Dermis microvascular lymphatic vessel endothelial cell (primary cell): ENCODE data around the gene ACSM5. TPM values are rescaled to one million over a fixed set of nuclear protein-coding genes. Genes with fewer than 3 reads are reported as not detected.

Source experiments
- DNase-seq, 2 donors: peaks; one replicate each; pipeline versions ENCODE4 v3.0.0 to v3.0.0-alpha.2; 2010; ENCODE audit warnings: low read depth in 2 of 2
- total RNA-seq: library from RNA; depleted of rRNA; stranded (reverse); fragments of >200 nt; gene quantifications from 2 replicates; pipeline ENCODE4 v1.2.1, GENCODE V29; 2014

Gene ACSM5, protein sequence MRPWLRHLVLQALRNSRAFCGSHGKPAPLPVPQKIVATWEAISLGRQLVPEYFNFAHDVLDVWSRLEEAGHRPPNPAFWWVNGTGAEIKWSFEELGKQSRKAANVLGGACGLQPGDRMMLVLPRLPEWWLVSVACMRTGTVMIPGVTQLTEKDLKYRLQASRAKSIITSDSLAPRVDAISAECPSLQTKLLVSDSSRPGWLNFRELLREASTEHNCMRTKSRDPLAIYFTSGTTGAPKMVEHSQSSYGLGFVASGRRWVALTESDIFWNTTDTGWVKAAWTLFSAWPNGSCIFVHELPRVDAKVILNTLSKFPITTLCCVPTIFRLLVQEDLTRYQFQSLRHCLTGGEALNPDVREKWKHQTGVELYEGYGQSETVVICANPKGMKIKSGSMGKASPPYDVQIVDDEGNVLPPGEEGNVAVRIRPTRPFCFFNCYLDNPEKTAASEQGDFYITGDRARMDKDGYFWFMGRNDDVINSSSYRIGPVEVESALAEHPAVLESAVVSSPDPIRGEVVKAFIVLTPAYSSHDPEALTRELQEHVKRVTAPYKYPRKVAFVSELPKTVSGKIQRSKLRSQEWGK
- 1.3 and 5.6 TPM in 2 replicates for total RNA-seq

DNA sequence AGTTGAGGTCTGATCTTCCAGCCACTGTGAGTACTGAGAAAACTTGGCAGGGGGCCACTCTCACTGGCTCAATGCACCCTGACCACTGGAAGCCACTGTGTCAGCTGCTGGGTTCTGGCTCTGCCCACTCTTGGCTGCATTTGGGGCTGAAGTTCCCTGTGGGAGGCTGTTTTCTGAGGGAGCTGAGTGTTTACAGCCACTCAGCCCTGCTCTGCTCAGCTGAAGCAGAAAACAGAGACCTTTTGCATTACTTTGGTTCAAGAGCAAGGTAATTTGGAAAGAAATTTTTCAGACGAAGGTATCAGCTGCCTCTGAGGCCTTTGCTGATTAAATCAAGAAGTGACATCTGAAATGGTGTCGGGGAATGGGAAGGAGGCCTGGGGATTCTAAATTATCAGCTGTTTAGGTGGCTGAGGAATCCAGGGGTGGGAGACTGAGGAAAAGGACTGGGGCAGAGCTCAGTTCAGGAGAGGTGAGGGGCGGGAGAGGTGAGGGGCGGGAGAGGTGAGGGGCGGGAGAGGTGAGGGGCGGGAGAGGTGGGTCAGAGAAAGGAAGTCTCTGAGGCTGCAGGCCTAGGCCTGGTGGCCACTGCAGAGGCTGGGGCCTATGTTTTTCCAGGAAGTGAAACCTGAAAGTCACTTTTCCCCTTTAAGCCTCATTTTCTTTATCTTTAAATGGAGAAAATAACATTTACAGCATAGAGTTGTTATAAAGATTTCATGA lies at the start of gene ACSM5:
TSS of gene ACSM5 (plus strand) at position 137 of the 723 bp plus-strand sequence. CDS start 1,951 bp downstream, outside the sequence.
- DNase-seq = no peak

DNA sequence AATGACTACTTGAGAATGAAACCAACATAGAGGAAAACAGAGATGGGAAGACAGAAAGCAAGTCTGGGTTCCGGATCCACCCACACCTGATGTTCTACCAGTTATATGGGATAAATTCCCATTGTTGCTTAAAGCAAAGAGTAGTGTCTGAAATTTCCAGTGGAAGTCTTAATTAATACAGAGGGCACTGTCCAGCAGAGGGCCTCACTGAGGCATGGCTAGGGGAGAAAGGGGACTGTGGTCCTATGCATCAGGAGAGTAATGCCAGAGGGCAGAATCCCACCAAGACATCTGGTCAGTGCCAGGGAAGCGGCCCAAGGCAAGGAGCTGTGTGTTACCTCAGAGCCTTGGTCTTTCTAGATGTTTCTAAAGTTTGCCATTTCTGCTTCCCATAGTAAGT lies 49.3 kb upstream of the ACSM5 start:
- DNase-seq = peak in 1 of 2 donors; percentile 7

DNA sequence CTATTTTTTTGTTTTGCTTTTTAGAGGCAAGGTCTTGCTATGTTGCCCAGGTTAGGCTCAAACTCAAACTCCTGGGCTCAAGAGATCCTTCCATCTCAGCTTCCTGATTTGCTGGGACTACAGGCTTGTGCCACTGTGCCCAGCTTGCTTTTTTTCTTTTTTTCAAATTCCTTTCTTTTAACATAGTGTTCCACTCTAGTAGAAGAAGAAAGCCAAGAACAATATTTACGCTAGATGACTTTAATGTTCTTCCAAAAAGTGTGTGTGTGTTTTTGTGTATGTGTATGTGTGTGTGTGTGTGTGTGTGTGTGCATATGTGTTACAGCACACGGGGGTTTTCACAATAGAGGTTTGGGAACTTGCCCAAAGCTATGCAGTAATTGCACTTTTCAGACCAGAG lies 46.1 kb upstream of the ACSM5 start:
- DNase-seq = no peak

DNA sequence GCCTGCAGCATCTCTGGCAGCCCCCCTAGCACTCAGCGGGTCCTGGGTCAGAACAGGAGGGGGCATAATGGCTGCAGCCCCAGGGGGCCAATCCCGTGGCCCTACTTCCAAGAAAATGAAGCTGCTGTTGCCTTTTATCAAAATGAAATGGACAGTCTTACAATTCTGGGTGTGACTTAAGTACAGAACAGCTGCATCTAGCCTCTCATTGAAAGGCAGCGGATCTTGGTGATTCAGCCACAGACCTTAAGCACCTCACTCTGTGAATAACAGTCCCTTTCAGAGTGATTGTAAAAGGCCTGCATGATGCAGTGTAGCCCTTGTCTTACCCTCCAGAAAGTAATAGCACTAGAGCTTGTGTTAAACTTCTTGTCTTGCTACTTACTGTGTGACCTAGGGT lies 45.3 kb upstream of the ACSM5 start:
- no peak for DNase-seq

DNA sequence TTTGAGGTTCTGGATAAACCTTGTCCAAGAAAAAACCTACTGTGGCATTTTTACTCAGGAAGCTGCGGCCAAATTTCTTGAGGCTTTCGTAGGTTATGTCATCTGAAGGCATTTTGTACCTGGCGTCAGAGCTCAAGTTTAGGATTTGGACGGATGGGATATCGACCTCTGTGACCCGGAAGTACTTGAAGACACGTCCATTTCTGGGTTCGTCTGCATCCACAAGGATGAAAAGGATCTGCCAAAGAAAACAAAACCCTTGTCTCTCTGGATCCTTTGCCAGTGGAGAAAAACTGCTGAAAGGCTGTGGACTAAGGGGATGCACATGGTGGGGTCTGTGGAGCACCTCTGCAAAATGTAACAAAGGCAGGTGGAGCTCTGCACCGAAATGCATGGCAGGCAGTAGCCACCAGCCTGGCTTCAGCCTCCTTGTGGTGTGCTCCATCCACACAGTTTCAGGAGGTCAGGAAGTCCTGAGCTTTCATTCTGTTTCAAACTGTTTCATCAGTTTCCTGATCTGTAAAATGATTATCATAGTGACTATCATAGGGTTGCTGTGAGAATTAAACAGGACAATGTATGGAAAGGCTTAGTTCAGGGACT lies 39.8 kb upstream of the ACSM5 start:
- DNase-seq = no peak

DNA sequence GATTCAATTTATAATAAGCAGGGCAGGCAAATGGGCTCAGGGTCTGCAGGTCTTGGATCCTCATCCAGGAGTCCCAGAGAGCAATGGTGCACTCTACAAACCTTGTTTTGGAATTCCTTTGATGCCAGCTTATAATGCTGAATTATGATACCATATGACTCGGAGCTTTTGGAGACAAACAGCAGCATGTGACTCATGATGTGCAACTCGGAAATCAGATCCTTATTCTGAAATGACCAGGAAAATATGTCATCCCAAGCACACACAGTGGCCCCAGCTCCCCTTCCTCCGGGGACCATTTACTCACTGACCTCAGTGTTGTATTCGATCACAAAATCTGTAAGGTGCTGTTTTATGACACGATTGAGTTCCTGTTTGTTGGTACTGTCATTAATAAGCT lies 36.6 kb upstream of the ACSM5 start:
- no peak for DNase-seq

DNA sequence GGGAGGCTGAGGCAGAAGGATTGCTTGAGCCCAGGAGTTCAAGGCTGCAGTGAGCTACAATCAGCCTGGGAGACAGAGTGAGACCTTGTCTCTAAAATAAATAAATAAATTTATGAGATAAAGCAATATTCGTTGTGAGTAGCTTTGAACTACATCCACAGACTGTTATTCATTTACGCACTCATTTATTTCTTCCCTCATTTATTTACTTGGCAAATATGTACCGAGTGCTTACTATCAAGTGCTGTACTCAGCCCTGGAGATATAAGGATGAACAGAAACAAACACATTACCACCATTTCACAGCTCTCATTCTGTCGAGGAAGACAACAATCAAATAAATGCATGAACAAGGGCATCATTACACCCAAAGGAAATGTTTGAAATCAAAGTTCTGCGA lies 32.2 kb upstream of the ACSM5 start:
- no peak for DNase-seq

DNA sequence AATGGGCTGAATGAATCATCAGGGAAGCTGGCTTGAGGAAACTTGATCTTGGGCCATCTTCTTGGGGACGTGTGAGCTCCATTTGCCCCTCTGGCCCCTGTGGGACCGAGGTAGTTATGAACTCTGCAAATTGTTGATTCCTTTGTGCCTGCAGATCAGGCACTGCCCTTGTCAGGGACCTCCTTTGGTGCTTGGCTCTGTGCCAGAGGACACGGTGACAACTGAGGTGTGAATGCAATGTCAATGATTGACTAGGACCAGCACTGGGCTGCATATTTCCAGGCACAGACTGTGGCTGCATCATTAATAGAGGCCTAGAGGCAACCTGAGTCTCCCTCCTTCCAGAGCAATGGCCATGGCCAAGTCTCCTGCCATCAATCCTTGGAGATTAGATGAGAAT lies 28.6 kb upstream of the ACSM5 start:
- no peak for DNase-seq

DNA sequence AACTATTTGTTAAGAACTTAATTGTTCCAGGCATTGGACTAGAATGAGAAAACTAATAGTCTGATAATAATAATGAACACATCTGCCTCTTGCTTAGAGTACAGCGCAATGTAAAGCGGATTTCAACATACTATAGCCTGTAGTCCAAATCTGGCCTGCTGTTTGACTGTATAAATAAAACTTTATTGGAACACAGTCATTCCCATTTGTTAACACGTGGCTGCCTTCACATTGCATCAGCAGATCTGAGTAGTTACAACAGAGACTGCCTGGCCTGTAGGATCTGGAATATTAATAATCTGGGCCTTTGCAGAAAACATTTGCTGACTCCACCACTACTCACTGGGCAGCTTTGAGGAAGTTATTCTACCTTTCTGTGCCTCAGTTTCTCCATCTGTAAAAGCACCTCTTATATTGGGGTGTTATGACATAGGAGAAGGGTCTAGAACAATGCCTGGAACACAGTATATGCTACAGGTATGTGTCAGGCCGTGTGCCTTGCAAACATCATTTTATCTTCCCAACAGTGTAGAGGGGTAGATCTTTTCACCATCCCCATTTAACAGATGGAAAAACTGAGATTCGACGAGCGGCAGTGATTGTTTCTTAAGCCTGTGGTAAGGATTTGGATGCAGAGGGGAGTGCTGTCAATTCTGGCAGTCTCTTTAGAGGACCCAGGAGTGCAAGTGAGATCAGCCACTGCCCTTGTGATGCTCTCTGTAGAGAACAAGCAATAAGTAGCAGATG lies 27.0 kb upstream of the ACSM5 start:
- DNase-seq = no peak

DNA sequence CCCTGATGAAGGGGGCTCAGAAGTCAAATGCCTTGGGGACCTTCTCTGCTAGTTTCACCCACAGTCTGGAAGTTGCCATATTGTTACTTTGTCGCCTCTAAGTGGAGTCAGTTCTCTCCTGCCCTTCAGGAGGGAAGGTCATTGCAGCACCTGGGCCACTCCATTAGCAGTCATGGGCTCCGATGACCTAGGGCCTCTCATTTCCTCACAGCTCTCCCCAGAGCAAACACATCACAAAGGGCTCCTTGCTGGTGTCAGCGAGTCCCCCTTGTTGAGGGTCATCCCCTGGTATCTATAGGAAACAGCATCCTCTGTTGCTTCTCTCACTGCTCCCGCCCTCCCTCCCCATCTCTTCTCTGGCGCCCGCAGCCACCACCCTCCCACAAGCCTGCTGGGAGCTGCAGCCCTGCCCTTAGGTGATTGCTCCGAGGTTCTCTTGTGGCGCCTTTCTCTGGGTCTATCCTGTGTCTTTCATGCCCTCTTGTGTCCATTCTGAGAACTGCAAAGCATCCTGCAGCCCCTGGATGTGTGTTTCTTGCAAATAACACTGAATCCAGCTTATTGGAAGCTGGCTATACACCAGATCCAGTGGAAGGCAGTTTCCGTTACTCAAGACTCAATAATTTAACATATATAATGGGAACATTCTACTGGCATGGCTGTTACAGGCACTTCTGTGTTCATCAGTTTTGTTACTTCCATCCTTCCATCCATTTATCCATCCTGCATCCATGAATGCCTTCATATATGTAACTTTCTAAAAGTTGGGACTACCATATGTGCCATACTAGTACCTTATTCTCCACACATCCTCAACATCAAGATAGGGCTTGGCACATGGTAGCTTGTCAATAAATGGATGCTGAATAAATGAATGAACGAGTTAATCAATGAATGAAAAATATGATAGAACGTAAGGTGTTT lies 26.0 kb upstream of the ACSM5 start:
- DNase-seq = peak; percentile 65 to 67

DNA sequence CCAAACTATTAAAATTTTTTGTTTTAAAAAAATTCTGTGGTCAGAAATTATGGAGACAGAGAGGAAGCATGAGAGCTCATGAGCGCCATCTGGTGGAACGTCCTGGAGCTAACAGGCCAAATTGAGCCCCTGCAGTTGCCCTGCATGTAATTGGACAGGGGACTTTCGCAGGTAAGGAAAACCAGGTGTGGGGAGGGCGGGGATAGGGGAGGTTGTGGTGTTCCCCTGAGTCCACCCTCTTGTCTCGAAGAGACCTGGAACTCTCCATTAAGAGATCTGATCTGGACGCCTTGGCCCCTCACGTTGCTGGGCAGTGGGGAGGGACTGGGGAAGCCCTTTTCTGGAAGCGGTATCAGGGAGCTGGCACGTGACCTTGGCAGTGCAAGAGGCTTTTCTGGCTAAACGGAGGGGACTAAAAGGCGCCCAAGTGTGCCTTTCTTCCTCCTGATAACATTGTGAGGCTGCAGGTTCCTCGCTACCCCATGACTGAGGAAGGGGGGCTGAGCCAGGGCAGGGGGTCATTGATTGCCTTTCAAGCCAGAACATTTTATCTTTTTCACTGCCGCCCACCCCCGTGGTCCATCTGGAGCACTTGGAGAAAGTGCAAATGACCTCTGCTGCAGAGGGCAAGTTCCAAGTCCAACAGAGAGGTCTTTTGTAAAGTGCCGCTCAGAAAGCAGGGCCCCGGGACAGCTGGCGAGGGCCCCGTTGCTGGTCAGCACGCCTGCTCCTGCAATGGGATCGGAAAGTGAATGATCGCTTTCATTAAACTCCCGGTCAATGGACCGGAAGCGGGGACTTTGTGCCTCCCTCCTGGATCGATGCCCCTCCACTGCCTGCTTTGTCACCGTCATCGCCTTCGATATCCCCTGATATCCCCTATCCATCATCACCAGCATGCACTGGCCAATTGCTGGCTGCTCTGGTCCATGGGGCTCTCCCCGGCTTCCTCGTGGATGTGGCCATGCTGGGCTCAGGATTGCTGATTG lies 23.2 kb upstream of the ACSM5 start:
- DNase-seq = peak; percentile 31 to 45

DNA sequence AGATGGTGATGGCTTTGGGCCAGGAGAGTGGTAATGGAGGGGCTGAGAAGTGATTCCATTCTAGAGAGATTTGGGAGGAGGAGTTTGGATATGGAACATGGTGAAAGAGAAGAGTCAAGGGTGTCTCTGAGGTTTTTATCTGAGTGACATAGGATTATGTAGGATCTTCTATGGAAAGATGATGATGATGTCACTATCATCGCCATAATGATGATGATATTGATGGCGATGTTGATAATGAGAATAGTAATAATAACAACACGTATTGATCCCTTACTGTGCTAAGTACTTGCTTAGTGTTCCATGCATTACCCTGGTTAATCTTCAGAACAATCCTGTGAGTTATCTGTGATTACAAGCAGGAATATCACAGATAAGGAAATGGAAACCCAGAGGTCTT lies 21.4 kb upstream of the ACSM5 start:
- no peak for DNase-seq

DNA sequence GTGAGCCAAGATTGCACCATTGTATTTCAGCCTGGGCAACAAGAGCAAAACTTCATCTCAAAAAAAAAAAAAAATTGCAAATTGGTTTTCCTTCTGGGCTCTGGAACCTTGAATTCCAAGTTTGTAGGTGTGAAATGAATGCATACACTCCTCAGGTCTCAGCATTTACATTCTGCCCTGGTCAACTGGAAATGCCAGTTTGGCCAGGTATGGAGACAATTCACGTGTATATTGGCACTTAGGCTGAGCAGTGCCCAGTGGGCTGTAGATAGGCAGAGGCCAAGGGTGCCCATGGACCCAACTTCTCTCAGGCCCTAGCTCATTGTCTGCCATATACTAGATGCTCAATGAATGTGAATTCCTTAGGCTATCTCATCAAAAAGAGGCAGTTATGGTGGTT lies 20.5 kb upstream of the ACSM5 start:
- no peak for DNase-seq

DNA sequence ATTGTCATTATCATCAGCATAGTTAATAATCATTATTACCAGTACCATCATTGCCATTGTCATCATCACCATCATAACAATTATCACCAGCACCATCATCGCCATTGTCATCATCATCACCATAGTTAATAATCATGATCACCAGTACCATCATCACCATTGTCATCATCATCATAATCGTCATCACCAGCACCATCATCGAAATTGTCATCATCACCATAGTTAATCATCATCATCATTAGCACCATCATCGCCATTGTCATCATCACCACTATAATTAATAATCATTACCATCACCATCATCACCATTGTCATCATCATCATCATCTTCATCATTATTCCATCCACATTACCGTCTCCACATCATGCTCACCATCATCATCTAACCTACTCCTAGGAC lies 18.3 kb upstream of the ACSM5 start:
- no peak for DNase-seq

DNA sequence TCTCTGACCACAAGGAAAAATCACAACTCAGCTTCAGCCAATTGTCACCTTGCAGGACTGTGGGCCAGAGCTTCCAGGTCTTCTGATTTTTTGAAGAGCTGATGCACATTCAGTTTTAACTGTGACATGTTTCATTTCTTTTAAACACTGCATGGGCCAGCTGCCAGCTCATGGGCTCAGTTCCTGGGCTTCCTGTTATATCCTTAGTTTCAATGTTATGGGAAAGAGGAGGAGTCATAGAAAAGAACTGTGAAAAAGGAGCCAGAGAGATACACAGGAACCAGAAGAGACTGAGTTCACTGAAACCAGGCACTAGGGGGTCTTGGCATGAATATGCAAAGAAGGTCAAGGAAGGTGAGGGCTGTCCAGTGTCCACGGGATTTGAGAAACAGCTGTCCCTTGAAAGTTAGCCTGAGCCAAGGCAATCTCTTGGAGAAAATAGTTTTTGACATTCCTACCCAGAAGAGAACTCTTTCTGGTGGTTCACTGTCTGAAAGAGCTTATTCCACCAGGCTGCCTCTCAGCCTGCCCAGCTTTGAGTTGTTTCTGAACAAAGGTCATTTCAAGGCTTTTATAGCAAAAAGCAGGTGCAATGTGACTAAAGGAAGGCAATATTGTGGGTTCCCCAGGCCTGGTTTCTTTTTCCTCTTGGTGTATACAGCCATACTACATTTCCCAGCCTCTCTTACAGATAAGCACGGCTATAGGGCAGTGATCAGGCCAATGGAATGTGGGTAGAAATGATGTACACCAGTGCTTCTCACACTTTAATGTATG lies 15.3 kb upstream of the ACSM5 start:
- DNase-seq = peak in 1 of 2 donors; percentile 5

DNA sequence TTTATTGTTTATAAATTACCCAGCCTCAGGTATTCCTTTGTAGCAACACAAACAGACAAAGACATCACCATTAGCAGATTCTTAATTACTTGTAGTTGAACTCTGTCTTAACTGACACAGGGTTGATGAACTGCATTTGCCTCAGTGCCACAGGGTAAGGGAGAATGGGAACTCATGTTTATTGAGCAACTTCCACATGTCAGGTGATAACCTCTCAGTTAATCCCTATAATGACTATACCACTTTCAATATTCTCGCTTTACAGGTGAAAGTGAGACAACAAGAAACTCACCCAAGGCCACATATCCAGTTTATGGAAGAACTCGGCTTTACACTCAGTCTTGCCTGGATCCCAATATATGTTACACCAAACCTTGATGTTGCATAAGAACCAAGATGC lies 13.4 kb upstream of the ACSM5 start:
- no peak for DNase-seq

DNA sequence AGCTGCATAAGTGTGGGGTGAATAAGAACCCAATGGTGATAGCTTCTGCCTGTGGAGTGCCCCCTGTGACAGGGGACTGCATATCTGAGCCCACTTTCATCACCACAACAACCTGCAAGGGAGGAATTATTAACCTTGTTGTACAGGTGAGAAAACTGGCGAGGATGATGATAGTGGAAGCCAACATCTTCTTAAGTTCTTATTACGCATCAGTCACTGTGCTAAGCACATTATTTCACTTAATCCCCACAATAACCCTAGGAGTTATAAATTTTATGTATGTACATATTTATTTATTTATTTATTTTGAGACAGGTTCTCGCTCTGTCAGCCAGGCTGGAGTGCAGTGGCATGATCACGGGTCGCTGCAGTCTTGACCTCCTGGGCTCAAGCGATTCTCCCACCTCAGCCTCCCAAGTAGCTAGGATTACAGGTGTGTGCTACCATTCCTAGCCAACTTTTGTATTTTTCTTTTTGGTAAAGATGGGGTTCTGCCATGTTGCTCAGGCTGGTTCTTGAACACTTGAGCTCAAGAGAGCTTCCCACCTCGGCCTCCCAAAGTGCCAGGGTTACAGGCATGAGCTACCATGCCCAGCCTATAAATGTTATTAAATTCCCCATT lies 12.4 kb upstream of the ACSM5 start:
- DNase-seq = no peak
